GM21423 (cell line): ENCODE data around the gene OGT.
"Not testable (repeated sequence)": the region's sequence is repeated elsewhere in the genome, so short reads cannot be mapped to it uniquely, and the experiment has no call there.

ENCODE experiments used
- ATAC-seq: cut with Tn5 transposase; IDR thresholded peaks from one replicate; pipeline ENCODE4 v1.9.1; 2021; ENCODE audit warnings: mild to moderate bottlenecking, moderate library complexity; ENCODE audit not compliant: unreplicated experiment

OGT gene

DNA sequence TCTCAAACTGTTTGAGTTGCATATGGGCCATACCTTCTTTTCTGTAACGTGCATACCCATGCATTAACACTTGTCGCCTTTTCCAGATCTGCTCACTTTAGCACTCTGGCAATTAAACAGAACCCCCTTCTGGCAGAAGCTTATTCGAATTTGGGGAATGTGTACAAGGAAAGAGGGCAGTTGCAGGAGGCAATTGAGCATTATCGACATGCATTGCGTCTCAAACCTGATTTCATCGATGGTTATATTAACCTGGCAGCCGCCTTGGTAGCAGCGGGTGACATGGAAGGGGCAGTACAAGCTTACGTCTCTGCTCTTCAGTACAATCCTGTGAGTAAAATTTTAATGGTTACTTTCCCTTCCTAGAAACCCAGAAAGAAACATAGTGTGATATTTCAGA lies 4.8 kb downstream of the OGT start:
- no peak for ATAC-seq

DNA sequence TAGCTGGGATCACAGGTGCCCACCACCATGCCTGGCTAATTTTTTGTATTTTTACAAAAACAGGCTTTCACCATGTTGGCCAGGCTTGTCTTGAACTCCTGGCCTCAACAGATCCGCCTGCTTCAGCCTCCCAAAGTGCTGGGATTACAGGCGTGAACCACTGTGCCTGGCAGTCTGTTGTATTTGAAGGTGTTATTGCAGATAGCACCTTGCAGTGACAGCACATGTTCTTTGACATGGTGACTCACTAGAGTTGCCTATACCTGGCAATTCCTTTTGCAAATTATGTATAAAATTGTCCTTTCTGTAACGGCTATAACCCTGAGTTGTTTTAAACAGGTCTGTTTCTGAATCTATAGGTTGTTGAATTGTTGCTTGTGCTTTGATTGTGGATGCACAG lies 7.9 kb downstream of the OGT start:
- peak; percentile 16 for ATAC-seq

DNA sequence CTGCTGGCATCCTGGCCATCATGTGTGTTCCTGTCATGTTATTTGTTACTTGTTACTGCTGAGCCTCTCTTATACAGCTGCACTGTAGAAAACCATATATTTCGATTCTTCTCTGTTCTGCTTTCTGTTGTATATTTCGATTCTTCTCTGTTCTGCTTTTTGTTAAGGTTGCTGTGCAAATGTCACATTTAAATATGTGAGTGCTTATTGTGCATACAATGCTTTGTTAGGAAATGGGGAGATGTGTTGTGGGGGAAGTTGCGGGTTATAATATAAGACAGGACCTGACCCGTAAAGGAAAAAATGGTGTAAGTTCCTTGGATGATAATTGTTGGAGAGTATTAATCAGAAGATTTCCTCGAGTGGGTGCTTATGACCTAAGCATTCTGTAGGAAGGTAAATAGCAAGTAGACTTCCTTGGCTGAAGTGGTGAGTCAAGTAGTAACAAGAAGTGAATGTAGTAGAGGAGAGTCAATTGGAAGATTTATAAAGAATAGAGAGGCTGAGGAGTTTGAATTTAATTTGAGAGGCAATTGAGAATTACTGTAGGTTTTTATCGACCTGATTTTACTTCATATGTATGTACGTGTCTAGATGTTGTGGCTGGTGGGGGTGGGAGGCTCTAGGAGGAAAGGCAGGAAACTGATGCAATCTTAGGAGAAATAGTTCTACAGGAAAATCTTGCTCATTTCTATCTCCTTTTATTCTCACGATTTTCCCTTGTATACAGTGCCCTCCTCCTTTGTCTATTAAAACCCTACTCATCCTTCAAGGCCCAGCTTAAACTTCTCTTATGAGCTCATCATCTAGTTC lies 8.5 kb downstream of the OGT start:
- ATAC-seq: peak; percentile 79

DNA sequence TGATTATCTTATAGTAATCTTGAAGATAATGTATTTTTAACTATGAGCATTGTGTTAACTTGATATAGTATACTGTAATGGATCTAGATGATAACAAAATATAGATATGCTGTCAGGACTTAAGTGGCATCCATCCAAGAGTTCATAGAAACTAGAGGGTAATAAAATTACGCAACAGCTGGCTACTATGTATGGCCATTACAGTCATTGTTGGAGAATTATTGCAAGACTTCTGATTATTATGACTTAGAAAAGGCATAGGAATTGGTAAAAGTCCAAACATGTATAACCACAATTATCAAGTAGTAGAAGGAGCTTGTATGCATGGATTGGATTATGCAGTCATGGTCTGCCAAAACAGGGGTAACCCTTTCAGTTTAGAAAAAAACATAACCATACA lies 9.5 kb downstream of the OGT start:
- no peak for ATAC-seq

DNA sequence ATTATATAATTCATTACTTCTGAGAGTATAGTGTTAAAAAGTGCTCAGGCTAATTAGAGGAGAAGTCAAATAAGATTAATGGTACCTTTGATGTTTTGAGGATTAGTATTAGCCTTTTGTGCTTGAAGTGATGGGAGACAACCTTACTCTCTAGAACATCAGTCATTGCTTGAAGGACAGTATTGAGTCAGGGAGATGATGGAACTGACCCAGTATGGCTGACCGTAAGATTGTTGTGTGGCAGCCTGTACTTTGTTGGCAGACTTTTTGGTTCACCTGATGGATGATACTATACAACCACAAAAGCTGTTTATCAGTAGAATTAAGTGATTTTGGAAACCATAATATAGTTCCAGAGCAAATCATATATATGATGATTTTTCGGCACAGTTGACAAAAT lies 9.9 kb downstream of the OGT start:
- no peak for ATAC-seq

DNA sequence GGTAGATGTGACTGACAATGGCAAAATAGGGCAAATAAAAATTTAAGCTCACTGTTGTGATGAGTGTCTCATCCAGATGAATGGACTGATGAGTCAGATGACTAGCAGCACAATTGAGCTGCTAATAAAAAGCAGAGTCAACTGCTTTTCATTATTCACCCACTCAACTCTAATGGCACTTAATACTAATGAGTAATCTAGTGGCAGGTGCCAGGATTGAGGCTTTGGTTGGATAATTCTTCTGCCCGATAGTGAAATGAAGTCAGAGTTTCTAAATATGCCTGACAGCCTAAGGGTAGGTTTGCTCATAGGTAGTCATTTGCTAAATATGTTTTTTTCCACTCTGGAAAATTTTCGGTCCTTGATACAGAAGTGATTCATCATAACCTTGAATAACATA lies 10.4 kb downstream of the OGT start:
- no peak for ATAC-seq

DNA sequence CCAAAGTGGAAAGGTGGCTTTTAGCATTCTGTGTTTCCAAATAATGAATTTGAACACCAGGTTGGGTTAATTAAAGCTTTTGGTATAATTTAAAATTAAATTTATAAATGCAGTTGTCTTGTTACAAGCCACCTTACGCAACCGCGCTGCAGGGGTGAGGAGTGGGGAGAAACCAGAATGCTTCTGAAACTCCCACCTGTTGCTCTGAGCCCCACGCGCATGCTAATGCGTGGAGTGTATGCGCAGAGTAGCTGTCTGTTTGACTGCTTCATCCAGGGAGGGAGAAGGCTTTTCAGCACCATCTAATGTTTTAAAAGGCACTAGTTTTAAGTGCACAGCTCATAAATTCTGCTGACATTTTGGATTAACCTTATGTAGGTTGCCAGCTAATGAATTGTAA lies 12.5 kb downstream of the OGT start:
- ATAC-seq: no peak

DNA sequence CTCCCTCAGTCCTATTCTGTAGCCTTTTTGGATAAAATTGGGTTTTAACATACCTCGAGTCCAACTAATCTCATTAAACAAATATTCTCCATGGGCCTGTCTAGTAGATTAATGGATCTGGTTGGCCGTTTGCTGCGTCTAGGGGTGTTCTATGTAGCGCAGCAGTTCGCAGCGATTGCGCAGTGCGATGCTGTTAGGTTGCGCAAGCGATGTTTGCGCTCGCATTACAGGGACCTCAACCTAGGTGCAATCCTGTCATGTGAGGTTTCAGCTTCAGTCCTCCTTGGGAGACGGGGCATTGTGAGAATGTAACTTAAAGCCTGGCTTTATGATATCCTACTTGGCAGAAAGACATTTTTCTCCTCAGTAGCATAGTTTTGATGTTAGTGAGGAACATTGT lies 14.0 kb downstream of the OGT start:
- ATAC-seq: no peak

DNA sequence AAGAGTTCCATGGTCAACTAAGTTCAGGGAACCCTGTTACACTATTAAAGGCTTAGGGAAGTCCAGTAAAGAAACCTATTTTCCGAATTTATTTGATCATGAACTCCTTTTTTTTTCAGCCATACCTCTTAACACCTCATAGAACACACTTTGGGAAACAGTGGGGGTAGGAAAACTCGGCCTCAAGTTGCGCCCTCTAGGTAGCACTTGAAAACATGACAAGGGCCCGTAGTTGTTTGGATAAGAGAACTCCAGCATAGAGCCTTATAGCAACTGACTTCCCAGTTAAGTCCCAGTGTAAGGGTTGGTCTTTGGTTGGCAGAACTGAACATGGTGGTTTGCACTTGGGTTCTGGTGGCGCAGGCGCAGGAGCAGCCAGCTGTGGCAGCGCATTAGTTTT lies 14.4 kb downstream of the OGT start:
- no peak for ATAC-seq

DNA sequence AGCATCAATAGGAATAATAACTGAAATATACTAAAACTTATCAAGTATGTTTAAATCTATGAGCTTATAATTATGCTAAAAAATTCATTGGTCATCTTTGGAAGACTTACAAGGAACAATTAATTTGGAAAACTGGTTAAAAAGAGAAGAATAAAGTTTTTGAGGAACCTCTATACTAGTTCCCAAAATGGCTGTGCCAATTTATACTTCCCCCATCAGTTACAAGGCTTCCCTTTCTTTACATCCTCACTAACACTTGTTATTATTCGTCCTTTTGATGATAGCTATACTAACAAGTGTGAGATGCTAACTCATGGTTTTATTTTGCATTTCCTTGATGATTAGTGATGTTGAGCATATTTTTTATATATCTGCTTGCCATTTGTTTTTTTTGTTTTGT lies 17.1 kb downstream of the OGT start:
- no peak for ATAC-seq

DNA sequence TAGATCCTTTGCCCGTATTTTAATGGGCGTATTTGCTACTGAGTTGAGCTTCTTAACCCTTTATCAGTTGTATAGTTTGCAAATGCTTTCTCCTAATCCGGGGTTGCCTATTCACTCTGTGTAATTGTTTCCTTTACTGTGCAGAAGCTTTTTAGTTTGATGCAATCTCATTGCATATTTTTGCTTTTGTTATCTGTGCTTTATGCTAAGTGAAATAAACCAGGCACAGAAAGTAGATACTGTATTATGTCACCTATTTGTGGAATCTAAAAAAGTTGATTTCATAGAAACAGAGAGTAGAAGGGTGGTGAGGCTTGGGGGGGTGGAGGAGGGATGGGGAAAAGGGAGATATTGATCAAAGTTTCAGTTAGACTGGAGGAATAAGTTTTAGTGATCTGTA lies 17.7 kb downstream of the OGT start:
- ATAC-seq: no peak

DNA sequence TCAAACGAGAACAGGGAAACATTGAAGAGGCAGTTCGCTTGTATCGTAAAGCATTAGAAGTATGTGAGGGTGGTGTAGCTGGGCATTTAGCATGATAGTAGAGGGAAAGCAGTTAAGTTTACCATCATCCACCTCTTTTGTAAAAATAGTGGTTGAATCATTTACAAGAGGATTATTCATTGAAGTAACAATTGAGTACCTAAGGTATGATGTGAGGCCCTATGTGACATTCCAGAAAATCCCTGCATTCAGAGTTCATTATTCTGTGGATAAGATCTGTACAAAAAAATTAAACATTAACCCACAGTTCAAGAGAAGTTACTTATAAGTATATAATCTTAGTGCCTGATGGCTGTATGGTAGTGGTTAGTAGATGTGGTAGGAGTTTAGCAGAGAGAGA lies 23.1 kb downstream of the OGT start:
- ATAC-seq: no peak

DNA sequence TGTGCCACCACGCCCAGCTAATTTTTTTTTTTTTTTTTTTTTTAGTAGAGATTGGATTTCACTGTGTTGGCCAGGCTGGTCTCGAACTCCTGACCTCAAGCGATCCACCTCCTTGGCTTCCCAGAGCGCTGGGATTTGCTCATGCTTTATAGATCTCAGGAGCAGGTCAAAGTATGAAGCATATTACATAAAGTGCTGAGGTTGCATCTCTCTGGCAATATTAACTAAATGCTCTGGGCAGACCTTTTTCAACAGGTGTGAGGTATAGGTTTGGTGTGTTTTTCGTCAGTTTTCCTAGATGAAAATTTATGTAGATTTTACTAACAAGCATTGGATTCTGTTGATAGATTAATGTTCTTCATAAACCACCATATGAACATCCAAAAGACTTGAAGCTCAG lies 26.0 kb downstream of the OGT start:
- no peak for ATAC-seq

DNA sequence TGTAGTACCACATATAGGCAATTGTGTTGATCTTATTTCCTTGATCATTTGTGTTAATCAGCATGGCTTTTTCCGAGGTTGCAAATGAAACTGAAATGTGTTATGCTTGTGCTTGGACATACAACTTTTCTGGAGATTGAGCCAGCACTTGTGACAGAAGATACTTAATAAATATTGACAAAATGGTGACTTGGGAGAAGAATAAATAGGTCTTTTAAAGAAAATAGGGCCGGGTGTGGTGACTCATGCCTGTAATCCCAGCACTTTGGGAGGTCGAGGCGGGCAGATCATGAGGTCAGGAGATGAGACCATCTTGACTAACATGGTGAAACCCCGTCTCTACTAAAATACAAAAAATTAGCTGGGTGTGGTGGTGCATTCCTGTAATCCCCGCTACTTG lies 26.9 kb downstream of the OGT start:
- not testable (repeated sequence) for ATAC-seq

DNA sequence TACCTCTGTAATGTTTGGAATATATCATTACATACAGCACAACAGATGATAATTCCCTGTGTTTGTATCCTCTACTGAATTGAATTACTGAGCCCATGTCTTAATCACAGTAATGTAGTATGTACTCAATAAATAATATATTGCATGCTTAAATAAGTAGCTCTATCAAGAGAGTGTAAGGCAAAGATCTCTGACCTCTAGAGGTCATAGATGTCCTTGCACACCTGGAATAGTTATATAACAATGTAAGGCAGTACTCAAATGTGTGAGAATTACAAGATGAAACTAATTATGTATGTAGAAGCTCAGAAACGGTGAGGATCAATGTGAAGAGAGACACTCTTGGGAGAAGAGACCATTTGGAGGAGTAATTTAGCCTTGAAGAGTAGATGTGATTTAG lies 31.0 kb downstream of the OGT start:
- ATAC-seq: no peak

DNA sequence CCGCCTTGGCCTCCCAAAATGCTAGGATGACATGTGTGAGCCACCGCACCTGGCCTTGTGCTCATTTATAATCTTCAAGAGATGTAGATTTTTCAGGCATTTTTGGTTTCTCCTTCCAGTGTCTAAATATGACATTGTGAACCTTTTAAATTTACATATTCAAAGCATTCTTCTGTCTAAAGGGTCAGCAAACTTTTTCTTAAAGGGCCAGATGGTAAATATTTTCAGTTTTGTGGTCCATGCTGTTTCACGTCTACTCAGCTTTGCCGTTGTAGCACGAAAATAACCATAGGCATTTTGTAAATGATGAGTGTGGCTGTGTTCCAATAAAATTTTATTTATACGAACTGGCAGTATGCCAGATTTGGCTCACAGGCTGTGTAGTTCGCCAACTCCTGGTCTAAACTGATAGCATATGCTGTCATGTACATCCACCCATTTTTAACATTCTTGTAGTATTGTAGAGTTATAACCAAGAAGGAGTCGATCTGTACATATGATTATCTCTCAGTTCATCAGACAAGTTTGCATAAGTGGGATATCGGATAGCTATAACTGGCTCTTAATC lies 32.7 kb downstream of the OGT start:
- no peak for ATAC-seq

DNA sequence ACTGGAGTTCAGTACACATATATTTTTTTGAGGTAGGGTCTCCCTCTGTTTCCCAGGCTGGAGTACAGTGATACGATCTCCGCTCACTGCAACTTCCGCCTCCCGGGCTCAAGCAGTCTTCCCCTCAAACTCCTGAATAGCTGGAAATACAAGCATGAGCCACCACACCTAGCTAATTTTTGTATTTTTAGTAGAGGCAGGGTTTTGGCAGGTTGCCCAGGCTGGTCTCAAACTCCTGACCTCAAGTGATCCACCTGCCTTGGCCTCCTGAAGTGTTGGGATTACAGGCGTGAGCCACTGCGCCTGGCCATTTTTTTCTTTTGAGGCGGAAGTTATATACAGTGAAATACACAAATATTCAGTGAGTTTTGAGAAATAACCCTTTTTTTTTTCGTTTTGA lies 38.5 kb downstream of the OGT start:
- not testable (repeated sequence) for ATAC-seq

DNA sequence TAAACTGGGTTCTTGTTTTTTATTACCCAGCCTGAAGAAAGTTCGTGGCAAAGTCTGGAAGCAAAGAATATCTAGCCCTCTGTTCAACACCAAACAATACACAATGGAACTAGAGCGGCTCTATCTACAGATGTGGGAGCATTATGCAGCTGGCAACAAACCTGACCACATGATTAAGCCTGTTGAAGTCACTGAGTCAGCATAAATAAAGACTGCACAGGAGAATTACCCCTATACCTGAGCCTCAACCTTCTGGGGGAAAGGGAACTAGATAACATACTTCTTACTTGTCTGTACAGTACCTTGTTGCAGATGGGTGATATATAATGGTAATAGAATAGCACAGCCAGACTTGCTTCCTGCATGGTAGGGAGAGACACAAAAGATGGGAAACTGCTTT lies 40.7 kb downstream of the OGT start:
- no peak for ATAC-seq

DNA sequence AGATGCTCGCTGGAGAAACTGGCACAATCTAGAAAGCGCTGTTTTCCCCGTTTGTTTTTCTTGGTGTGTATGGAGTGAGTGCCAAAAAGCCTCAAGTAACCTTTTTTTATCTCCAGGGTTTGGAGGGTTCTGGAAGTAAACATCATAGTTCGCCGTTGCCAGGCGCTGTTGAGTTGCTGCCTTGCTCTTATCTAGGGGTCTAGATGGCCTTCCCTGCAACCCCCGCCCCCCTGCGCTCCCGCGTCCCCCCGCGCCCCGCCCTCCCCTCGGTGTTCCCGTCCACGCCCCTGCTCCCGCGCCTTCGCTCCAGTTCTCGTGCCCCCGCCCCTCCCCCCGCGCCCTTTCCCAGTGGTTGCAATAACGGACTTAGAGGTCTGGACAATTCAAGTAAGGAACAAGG lies 44.8 kb downstream of the OGT start:
- no peak for ATAC-seq

DNA sequence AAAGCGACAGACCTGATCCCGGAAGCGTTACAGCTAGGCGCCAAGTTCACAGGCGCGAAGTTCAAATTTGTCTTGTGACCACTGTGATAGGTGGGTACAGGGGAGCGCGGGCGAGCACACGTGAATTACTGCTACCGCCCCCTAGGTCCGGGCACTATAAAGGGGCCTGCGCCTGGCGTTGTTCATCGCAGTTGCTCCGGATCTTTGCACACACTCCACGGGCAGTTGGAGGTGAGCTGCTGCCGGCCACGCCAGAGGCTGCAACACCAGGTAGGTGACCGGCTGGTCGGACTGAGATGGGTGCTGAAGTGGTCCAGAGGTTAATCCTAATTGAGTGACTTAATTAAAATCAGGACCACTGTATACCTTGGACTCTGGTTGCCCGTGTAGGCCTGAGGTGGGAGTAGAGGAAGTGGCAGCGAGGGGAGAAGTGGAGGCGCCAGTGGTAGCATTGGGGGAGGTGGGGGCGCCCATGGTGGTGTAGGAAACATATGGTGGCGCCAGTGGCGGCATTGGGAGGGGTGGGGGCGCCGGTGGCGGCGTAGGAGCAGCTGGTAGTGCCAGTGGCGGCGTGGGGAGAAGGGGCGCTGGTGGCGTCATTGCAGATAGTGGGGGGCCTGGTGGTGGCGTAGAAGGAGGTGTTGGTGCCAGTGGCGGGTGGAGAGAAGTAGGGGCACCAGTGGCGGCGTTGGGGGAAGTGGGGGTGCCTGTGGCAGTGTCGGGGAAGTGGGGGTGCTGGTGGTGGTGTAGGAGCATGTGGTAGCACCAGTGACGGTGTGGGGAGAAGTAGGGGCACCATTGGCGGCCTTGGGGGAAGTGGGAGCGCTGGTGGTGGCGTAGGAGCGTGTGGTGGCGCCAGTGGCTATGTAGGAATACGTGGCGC lies 45.6 kb downstream of the OGT start, which contains the start of gene GCNA:
Gene GCNA (plus strand): TSS at position 185 of the 883 bp plus-strand sequence. CDS start 2,385 bp downstream, outside the sequence.
- no peak for ATAC-seq

DNA sequence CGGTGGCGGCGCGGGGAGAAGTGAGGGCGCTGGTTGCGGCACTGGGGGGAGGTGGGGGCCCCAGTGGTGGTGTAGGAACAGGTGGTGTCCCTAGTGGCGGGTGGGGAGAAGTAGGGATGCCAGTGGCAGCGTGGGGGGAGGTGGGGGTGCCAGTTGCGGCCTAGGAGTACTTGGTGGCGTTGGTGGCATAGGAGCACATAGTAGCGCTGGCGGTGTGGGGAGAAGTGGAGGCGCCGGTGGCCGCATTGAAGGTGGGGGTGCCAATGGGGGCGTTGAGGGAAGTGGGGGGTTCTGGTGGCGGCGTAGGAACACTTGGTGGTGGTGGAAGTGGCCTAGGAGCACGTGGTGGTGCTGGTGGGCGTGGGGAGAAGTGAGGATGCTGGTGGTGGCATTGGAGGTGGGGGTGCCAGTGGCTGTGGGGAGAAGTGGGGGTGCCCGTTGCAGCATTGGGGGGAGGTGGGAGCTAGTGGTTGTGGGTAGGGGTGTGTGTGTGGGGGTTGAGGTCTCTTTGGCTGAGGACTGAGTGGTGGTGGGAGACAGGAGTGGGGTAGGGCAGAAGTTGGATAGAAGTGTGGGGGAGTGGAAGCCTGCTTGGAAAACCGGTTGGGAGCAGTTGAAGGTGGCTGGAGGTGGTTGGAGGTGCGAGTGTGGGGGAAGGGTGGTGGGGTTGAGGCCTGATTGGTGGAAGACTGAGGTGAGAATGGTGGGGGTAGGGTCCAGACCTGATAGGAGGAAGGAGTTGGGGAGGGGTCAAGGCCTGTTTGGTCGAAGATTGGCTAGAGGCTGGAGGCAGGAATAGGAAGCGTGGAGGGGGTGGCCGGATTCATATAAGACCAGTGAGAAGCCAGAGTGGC lies 46.5 kb downstream of the OGT start:
- ATAC-seq: no peak
